Left ventricle myocardium inferior (tissue), 1 donor: ENCODE results near the gene CCDC32. TPM values are rescaled to one million over a fixed set of nuclear protein-coding genes. Genes with fewer than 3 reads are reported as not detected.
"Not testable (repeated sequence)": the region's sequence is repeated elsewhere in the genome, so short reads cannot be mapped to it uniquely, and the experiment has no call there.

ENCODE experiments used
- DNase-seq: peaks from one replicate; pipeline ENCODE4 v3.0.0-alpha.2; 2020
- H3K27ac ChIP-seq: fragments of 200-600 bp; replicated peaks from 2 replicates; pipeline ENCODE4 v1.8.0; 2021
- H3K27me3 ChIP-seq: fragments of 200-600 bp; 2 replicates; pipeline ENCODE4 v1.8.0; 2021; ENCODE audit warnings: low read depth
- H3K36me3 ChIP-seq: fragments of 200-600 bp; 2 replicates; pipeline ENCODE4 v1.8.0; 2021
- H3K4me1 ChIP-seq: fragments of 200-600 bp; 2 replicates; pipeline ENCODE4 v1.8.0; 2021
- H3K4me3 ChIP-seq: fragments of 200-600 bp; 2 replicates; pipeline ENCODE4 v1.8.0; 2021; ENCODE audit warnings: mild to moderate bottlenecking, moderate library complexity
- H3K9me3 ChIP-seq: fragments of 200-600 bp; replicated peaks from 2 replicates; pipeline ENCODE4 v1.8.0; 2021
- intact Hi-C: fragments of 100-400 bp; cut with micrococcal nuclease; formaldehyde crosslinking; loops from one replicate; pipeline ENCODE4 v1.11.0; 2022
- total RNA-seq: library from RNA; stranded (reverse); fragmentation: NEBNext Ultra II Directional; extraction: Animal tissue kit (Norgen Biotek cat#: 25700); gene quantifications from one replicate; pipeline ENCODE4 v1.2.1, GENCODE V29; 2021
- TF ChIP-seq, protein P1 (sequence below): fragments of 200-600 bp; IDR thresholded peaks from 2 replicates; pipeline ENCODE4 v1.8.0; 2021; ENCODE audit warnings: antibody characterized with exemption, mild to moderate bottlenecking, borderline replicate concordance
- donor health status: DM: no; HTN: yes; CAD: no; lungs with severe emphysema.

The CCDC32 gene
- total RNA-seq, 1 donor from 2014 or later: 24.1 TPM

DNA sequence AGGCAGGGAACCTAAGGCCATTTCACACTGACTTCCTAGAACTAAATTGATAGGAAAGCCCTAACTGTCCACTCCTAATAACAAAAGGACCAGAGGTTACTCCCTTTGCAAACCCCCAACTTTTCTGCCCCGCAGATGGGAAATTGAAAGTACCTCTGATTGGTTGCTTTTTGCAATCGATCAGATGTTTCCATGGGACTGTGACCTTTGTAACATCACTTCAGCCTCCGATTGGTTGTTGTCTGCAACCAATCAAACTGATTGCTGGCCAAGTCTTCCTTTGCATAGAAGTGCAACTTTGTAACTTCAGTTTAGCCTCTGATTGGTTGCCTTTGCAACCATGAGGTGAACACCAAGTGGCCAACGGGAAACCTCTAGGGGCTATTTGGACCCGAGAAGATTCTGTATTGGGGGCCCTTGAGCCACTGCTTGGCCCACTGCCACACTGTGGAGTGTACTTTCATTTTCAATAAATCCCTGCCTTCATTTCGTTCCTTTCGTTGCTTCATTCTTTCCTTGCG, 17.9 kb upstream of the CCDC32 start:
- TF ChIP-seq, protein P1, sequence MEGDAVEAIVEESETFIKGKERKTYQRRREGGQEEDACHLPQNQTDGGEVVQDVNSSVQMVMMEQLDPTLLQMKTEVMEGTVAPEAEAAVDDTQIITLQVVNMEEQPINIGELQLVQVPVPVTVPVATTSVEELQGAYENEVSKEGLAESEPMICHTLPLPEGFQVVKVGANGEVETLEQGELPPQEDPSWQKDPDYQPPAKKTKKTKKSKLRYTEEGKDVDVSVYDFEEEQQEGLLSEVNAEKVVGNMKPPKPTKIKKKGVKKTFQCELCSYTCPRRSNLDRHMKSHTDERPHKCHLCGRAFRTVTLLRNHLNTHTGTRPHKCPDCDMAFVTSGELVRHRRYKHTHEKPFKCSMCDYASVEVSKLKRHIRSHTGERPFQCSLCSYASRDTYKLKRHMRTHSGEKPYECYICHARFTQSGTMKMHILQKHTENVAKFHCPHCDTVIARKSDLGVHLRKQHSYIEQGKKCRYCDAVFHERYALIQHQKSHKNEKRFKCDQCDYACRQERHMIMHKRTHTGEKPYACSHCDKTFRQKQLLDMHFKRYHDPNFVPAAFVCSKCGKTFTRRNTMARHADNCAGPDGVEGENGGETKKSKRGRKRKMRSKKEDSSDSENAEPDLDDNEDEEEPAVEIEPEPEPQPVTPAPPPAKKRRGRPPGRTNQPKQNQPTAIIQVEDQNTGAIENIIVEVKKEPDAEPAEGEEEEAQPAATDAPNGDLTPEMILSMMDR: no peak
- intact Hi-C loops: no loop called here
- H3K4me3 ChIP-seq: peak overlapping the region; percentile 55

DNA sequence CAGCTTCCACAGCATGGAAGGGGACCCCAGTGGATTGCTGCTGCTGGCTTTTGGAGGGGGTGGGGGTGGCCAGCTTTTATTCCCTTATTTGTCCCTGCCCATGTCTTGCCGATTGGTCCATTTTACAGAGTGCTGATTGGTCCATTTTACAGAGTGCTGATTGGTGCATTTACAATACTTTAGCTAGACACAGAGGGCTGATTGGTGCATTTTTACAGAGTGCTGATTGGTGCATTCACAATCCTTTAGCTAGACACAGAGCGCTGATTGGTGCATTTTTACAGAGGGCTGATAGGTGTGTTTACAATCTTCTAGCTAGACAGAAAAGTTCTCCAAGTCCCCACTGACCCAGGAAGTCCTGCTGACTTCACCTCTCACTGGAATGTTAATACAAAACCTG, 17.0 kb upstream of the CCDC32 start:
- H3K4me3 ChIP-seq, intact Hi-C loops, DNase-seq: not testable (repeated sequence)

More for the DNA sequence above, 17.9 kb upstream of the CCDC32 start:
- H3K27ac ChIP-seq: no peak overlapping the region
- H3K9me3 ChIP-seq: peaks cover 2% of the 10 kb centered on the region
- H3K36me3 ChIP-seq: no peaks in the 10 kb centered on the region
- no peaks in the 10 kb centered on the region for H3K27me3 ChIP-seq
- DNase-seq: no peak
- no peaks in the 10 kb centered on the region for H3K4me1 ChIP-seq

DNA sequence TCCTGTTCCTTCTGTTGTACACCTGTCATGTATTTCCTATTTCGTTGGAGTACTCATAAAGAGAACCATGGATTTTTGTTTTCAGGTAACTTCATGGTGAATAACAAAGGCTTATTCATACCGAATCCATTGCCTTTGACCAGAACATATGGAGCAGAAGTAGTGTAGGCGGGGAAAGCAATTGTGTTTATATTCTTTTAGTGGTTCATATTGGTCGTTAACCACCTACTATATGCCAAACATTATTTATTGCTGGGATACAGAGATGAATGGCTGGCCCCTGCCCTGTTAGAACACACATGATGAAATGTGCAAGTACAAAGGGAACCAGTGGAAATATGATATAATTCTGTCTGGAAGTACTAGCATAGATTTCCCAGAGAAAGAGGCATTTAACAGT, 14.1 kb upstream of the CCDC32 start:
- peaks cover 11% of the 10 kb centered on the region for H3K36me3 ChIP-seq
- intact Hi-C loops: no loop called here
- no peak overlapping the region for H3K4me3 ChIP-seq
- DNase-seq: no peak
- TF ChIP-seq, protein P1: no peak
- H3K27me3 ChIP-seq: no peaks in the 10 kb centered on the region
- no peak overlapping the region for H3K27ac ChIP-seq
- no peaks in the 10 kb centered on the region for H3K4me1 ChIP-seq
- peaks cover 4% of the 10 kb centered on the region for H3K9me3 ChIP-seq

More for the DNA sequence above, 17.0 kb upstream of the CCDC32 start:
- H3K27ac ChIP-seq, H3K27me3 ChIP-seq, H3K9me3 ChIP-seq, H3K4me1 ChIP-seq, H3K36me3 ChIP-seq: not testable (repeated sequence)

DNA sequence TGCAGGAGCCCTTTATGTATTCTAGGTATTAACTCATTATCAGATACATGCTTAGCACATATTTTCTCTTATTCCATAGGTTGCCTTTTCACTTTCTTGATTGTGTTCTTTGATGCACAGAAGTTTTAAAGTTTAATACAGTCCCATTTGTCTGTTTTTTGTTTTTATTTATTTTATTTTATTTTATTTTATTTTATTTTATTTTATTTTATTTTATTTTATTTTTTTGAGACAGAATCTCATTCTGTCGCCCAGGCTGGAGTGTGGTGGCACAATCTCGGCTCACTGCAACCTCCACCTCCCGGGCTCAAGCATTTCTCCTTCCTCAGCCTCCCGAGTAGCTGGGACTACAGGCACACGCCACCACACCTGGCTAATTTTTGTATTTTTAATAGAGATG, 12.1 kb upstream of the CCDC32 start:
- H3K27ac ChIP-seq, H3K9me3 ChIP-seq, H3K4me1 ChIP-seq, DNase-seq, H3K4me3 ChIP-seq, intact Hi-C loops, H3K27me3 ChIP-seq: not testable (repeated sequence)
- H3K36me3 ChIP-seq: peaks cover 29% of the 10 kb centered on the region

DNA sequence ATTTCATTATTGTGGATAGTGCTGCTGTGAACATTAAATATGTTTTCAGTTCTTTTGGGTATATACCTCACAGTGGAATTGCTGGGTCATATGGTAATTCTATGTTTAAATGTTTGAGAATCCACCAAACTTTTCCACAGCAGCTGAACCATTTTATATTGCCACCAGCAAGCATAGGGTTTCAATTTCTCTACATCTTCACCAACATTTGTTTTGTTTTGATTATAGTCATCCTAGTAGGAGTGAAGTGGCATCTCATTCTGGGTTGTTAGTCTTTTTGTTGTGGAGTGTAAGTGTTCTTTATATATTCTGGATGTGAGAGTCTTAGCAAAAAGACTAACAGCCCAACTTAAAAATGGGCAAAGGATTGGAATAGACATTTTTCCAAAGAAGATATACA, 10.3 kb upstream of the CCDC32 start:
- H3K4me1 ChIP-seq: peaks cover 10% of the 10 kb centered on the region
- no peak overlapping the region for H3K27ac ChIP-seq
- TF ChIP-seq, protein P1: no peak
- DNase-seq: no peak
- intact Hi-C loops: no loop called here
- H3K4me3 ChIP-seq: no peak overlapping the region
- peaks cover 4% of the 10 kb centered on the region for H3K9me3 ChIP-seq
- no peaks in the 10 kb centered on the region for H3K27me3 ChIP-seq
- peaks cover 36% of the 10 kb centered on the region for H3K36me3 ChIP-seq

DNA sequence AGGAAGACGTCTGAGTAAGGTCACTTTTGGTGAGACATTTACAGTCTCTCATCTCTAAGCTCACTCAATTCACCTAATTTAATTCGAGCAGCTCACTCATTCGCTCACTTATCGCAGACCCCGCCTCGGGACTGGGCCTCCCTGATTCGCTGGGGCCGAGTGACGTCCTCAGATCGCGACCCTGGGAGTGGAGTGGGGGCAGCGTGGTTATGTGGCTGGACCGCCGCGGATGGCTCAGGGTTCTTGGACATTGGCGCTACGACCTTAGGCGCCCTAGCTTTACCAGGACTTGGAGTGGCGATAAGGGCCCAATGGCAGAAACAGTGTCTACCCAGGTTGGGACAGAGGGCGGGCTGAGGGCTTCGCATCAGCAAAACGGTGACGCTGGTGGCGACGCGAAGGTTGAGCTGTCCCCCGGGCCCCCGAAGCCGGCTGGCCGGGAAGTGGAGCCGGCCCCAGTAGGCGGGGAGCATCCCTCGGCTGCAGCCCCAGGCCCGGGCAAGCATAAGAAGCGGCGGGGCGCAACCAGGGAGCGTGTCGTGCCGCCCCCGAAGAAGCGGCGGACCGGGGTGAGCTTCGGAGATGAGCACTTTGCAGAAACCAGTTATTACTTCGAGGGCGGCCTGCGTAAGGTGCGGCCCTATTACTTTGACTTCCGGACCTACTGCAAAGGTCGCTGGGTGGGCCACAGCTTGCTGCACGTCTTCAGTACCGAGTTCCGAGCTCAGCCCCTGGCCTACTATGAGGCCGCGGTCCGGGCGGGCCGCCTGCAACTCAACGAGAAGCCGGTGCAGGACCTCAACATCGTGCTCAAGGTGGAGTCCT, 4.5 kb upstream of the CCDC32 start, which contains the start of gene RPUSD2:
Gene RPUSD2 (plus strand): TSS at position 171 of the 825 bp plus-strand sequence. CDS start 39 bp downstream, at position 210.
- no peaks in the 10 kb centered on the region for H3K9me3 ChIP-seq
- peak within 1 kb of the TSS; percentile 89 for H3K27ac ChIP-seq
- intact Hi-C loops: no loop called here
- peak; percentile 95 for DNase-seq
- peaks cover 29% of the 10 kb centered on the region for H3K36me3 ChIP-seq
- TF ChIP-seq, protein P1: no peak
- H3K4me3 ChIP-seq: peak within 1 kb of the TSS; percentile 99
- H3K4me1 ChIP-seq: peaks cover 36% of the 10 kb centered on the region
- H3K27me3 ChIP-seq: no peaks in the 10 kb centered on the region
